ENCODE results near the gene DGKG. TPM values are rescaled to one million over a fixed set of nuclear protein-coding genes. Genes with fewer than 3 reads are reported as not detected.

Gene DGKG
- total RNA-seq, 1 donor from 2014 or later, result 48.7 TPM

- DNase-seq (ENCODE audit: low spot score), result no peak
- intact Hi-C loops (cut with DNase I), result no loop called here
Observed at GRCh38 chr3:186137051-186137685, 224.9 kb downstream of the DGKG start.

GRCh38 chr3:186133980-186134379 is 228.1 kb downstream of the DGKG start:
- intact Hi-C loops (cut with DNase I), result no loop called here
- DNase-seq (ENCODE audit: low spot score), result no peak

- intact Hi-C loops (cut with DNase I), result no loop called here
- no peak for DNase-seq (ENCODE audit: low spot score)
Observed at GRCh38 chr3:186132487-186132886, 229.5 kb downstream of the DGKG start.

- DNase-seq (ENCODE audit: low spot score), result no peak
- intact Hi-C loops (cut with DNase I), result no loop called here
Observed at GRCh38 chr3:186129206-186129605, 232.8 kb downstream of the DGKG start.

- DNase-seq (ENCODE audit: low spot score), result no peak
- intact Hi-C loops (cut with DNase I), result no loop called here
Observed at GRCh38 chr3:186128158-186128557, 233.9 kb downstream of the DGKG start.

GRCh38 chr3:186127463-186127862 is 234.6 kb downstream of the DGKG start:
- no peak for DNase-seq (ENCODE audit: low spot score)
- intact Hi-C loops (cut with DNase I), result no loop called here

- DNase-seq (ENCODE audit: low spot score), result no peak
- intact Hi-C loops (cut with DNase I), result no loop called here
Observed at GRCh38 chr3:186125118-186125517, 236.9 kb downstream of the DGKG start.

GRCh38 chr3:186124592-186124991 is 237.4 kb downstream of the DGKG start:
- DNase-seq (ENCODE audit: low spot score), result no peak
- intact Hi-C loops (cut with DNase I), result no loop called here

- no peak for DNase-seq (ENCODE audit: low spot score)
- intact Hi-C loops (cut with DNase I), result no loop called here
Observed at GRCh38 chr3:186123012-186123411, 239.0 kb downstream of the DGKG start.

GRCh38 chr3:186121968-186122367 is 240.1 kb downstream of the DGKG start:
- intact Hi-C loops (cut with DNase I), result no loop called here
- DNase-seq (ENCODE audit: low spot score), result no peak

GRCh38 chr3:186121278-186121677 is 240.8 kb downstream of the DGKG start:
- intact Hi-C loops (cut with DNase I), result no loop called here
- no peak for DNase-seq (ENCODE audit: low spot score)

GRCh38 chr3:186119499-186119898 is 242.5 kb downstream of the DGKG start:
- DNase-seq (ENCODE audit: low spot score), result no peak
- intact Hi-C loops (cut with DNase I), result no loop called here

GRCh38 chr3:186118692-186119091 is 243.3 kb downstream of the DGKG start:
- intact Hi-C loops (cut with DNase I), result no loop called here

GRCh38 chr3:186117521-186118134 is 244.4 kb downstream of the DGKG start:
- no peak for DNase-seq (ENCODE audit: low spot score)
- intact Hi-C loops (cut with DNase I), result no loop called here

More at GRCh38 chr3:186118692-186119091, 243.3 kb downstream of the DGKG start:
- DNase-seq (ENCODE audit: low spot score), result no peak

GRCh38 chr3:186115239-186115996 is 246.6 kb downstream of the DGKG start:
- intact Hi-C loops (cut with DNase I), result no loop called here
- no peak for DNase-seq (ENCODE audit: low spot score)

- no peak for DNase-seq (ENCODE audit: low spot score)
- intact Hi-C loops (cut with DNase I), result no loop called here
Observed at GRCh38 chr3:186110975-186111974, 250.8 kb downstream of the DGKG start.

GRCh38 chr3:186109897-186110803 is 251.9 kb downstream of the DGKG start:
- intact Hi-C loops (cut with DNase I), result loop anchor here (2.0 to 10.0 kb wide), 3 partner anchors 135 to 455 kb away; partner anchors contain the start of gene TBCCD1
- DNase-seq (ENCODE audit: low spot score), result no peak

All from cardiac septum (tissue), 1 donor.